BLaER1 treated with 17β-estradiol and CSF1 and Interleukin-3, amounts not matched to agents 10 nM and 100 nM (cell line): ENCODE results near the gene CMTR1.

Source experiments
- H3K27ac ChIP-seq, 11 experiments: shearing (Covaris generic); formaldehyde crosslinking; 2 replicates each; pipeline ENCODE4 v1.8.1; 2022
- H3K27me3 ChIP-seq, 11 experiments: shearing (Covaris generic); formaldehyde crosslinking; 2 replicates each; pipeline ENCODE4 v1.8.1; 2022
- H3K36me3 ChIP-seq, 11 experiments: shearing (Covaris generic); formaldehyde crosslinking; 2 replicates each; pipeline ENCODE4 v1.8.1; 2022
- H3K4me1 ChIP-seq, 10 experiments: shearing (Covaris generic); formaldehyde crosslinking; 2 replicates each; pipeline ENCODE4 v1.8.1; 2022
- H3K4me2 ChIP-seq, 11 experiments: shearing (Covaris generic); formaldehyde crosslinking; 2 replicates each; pipeline ENCODE4 v1.8.1; 2022
- H3K4me3 ChIP-seq, 10 experiments: shearing (Covaris generic); formaldehyde crosslinking; 2 replicates each; pipeline ENCODE4 v1.8.1; 2022
- H3K9ac ChIP-seq, 11 experiments: shearing (Covaris generic); formaldehyde crosslinking; 2 replicates each; pipeline ENCODE4 v1.8.1; 2022
- H3K9me3 ChIP-seq, 11 experiments: shearing (Covaris generic); formaldehyde crosslinking; replicated peaks in 1 of 11; 2 replicates each; pipeline ENCODE4 v1.8.1; 2022
- H4K20me1 ChIP-seq, 11 experiments: shearing (Covaris generic); formaldehyde crosslinking; 2 replicates each; pipeline ENCODE4 v1.8.1; 2022
- Cebpa-rat ChIP-seq, 11 experiments: shearing (Covaris generic); IDR thresholded peaks; 2 replicates each; pipeline ENCODE4 v1.8.1; 2022

Gene CMTR1

GRCh38 chr6:37480118-37480736 lies 47.2 kb downstream of the CMTR1 start:
- no peak for TF ChIP-seq Cebpa-rat (IDR thresholded peaks at IDR 0.05)
- H3K27ac ChIP-seq, result no peak overlapping the region

DNA sequence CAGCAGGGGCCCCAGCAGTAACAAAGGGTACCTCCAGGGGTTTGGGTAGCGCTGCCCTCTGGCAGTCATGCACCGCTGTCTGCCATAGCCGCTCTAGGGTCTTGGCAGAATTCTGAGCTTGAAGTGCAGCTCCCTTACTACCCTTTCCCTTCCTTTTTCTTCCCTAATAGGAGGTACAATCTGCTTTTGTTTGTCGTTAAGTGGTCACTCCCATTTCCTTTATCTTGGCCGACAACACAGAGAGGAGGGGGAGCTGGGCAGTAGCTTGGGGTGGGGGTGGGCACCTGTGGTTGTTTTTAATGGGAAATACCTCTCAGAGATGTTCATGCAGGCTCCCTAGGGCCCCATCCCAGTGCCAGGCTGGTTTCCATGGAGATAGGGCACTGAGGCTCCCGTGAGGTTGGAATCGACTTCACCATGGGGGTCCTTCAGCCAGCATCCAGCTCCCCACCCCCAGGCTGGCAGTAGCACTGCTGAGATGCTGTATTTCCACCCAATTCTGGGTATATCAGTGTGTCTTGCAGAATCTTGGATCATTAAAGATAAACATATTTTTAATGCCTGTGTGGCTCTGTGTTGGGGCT lies 48.0 kb downstream of the CMTR1 start:
- peaks cover 26 to 47% (median 39%) of the 10 kb centered on the region in 10 experiments for H3K4me1 ChIP-seq
- no peaks in the 10 kb centered on the region for H3K9me3 ChIP-seq
- no peak overlapping the region for H3K27ac ChIP-seq
- TF ChIP-seq Cebpa-rat (IDR thresholded peaks at IDR 0.05), result no peak
- H3K36me3 ChIP-seq, result peaks cover 58 to 80% (median 74%) of the 10 kb centered on the region in 11 experiments
- no peak overlapping the region for H3K4me2 ChIP-seq
- peaks cover 0 to 49% (median 8%) of the 10 kb centered on the region in 11 experiments; a peak in 10 of 22 replicates for H4K20me1 ChIP-seq
- H3K4me3 ChIP-seq, result no peak overlapping the region
- H3K9ac ChIP-seq, result no peak overlapping the region
- no peaks in the 10 kb centered on the region for H3K27me3 ChIP-seq

More at GRCh38 chr6:37480118-37480736, 47.2 kb downstream of the CMTR1 start:
- Histone ChIP-seq H3K9me3 (no peaks in the 10 kb centered on the region), H3K4me1 (peaks cover 26 to 44% (median 36%) of the 10 kb centered on the region in 10 experiments), H3K4me2 (no peak overlapping the region), H3K27me3 (no peaks in the 10 kb centered on the region), H3K9ac (no peak overlapping the region), H3K4me3 (no peak overlapping the region), H4K20me1 (peaks cover 0 to 42% (median 7%) of the 10 kb centered on the region in 11 experiments; a peak in 10 of 22 replicates), H3K36me3 (peaks cover 61 to 88% (median 82%) of the 10 kb centered on the region in 11 experiments)

GRCh38 chr6:37481711-37482605 lies 48.9 kb downstream of the CMTR1 start:
- Histone ChIP-seq H3K9ac (peak overlapping the region in 4 of 11 experiments; percentile 25 to 56 (median 52); a peak in 4 of 22 replicates), H3K27ac (peak overlapping the region in 5 of 11 experiments; percentile 54 to 65 (median 62); a peak in 6 of 22 replicates), H3K9me3 (no peaks in the 10 kb centered on the region), H4K20me1 (peaks cover 0 to 55% (median 8%) of the 10 kb centered on the region in 11 experiments; a peak in 11 of 22 replicates), H3K4me3 (no peak overlapping the region), H3K27me3 (no peaks in the 10 kb centered on the region), H3K4me1 (peaks cover 23 to 47% (median 39%) of the 10 kb centered on the region in 10 experiments), H3K4me2 (peak overlapping the region in 9 of 11 experiments; percentile 31 to 66 (median 59); a peak in 16 of 22 replicates), H3K36me3 (peaks cover 54 to 71% (median 65%) of the 10 kb centered on the region in 11 experiments)
- TF ChIP-seq Cebpa-rat (IDR thresholded peaks at IDR 0.05), result no peak

- no peaks in the 10 kb centered on the region for H3K9me3 ChIP-seq
- H4K20me1 ChIP-seq, result peaks cover 0 to 60% (median 12%) of the 10 kb centered on the region in 11 experiments; a peak in 13 of 22 replicates
- H3K9ac ChIP-seq, result peak overlapping the region in 8 of 11 experiments; percentile 0 to 56 (median 39); a peak in 13 of 22 replicates
- no peaks in the 10 kb centered on the region for H3K27me3 ChIP-seq
- H3K4me1 ChIP-seq, result peaks cover 18 to 52% (median 44%) of the 10 kb centered on the region in 10 experiments
- H3K4me2 ChIP-seq, result peak overlapping the region; percentile 31 to 71 (median 59)
- no peak for TF ChIP-seq Cebpa-rat (IDR thresholded peaks at IDR 0.05)
- H3K27ac ChIP-seq, result peak overlapping the region in 10 of 11 experiments; percentile 44 to 65 (median 58); a peak in 20 of 22 replicates
- H3K36me3 ChIP-seq, result peaks cover 47 to 64% (median 57%) of the 10 kb centered on the region in 11 experiments
- H3K4me3 ChIP-seq, result no peak overlapping the region
Observed at GRCh38 chr6:37482606-37483251, 49.7 kb downstream of the CMTR1 start.

GRCh38 chr6:37483252-37483901 lies 50.4 kb downstream of the CMTR1 start:
- TF ChIP-seq Cebpa-rat (IDR thresholded peaks at IDR 0.05), result no peak
- peaks cover 18 to 59% (median 50%) of the 10 kb centered on the region in 10 experiments for H3K4me1 ChIP-seq
- H3K9ac ChIP-seq, result peak overlapping the region in 8 of 11 experiments; percentile 0 to 56 (median 44); a peak in 14 of 22 replicates
- peaks cover 42 to 57% (median 51%) of the 10 kb centered on the region in 11 experiments for H3K36me3 ChIP-seq
- H3K9me3 ChIP-seq, result no peaks in the 10 kb centered on the region
- H4K20me1 ChIP-seq, result peaks cover 6 to 60% (median 19%) of the 10 kb centered on the region in 11 experiments; a peak in 15 of 22 replicates
- peak overlapping the region in 10 of 11 experiments; percentile 44 to 65 (median 58); a peak in 20 of 22 replicates for H3K27ac ChIP-seq
- no peaks in the 10 kb centered on the region for H3K27me3 ChIP-seq
- H3K4me3 ChIP-seq, result no peak overlapping the region
- peak overlapping the region; percentile 31 to 71 (median 59) for H3K4me2 ChIP-seq

GRCh38 chr6:37483917-37484785 lies 51.1 kb downstream of the CMTR1 start:
- Histone ChIP-seq H3K9ac (peak overlapping the region in 9 of 11 experiments; percentile 22 to 68 (median 56); a peak in 14 of 22 replicates), H3K9me3 (no peaks in the 10 kb centered on the region), H3K27me3 (no peaks in the 10 kb centered on the region), H3K4me1 (peaks cover 18 to 65% (median 53%) of the 10 kb centered on the region in 10 experiments), H3K36me3 (peaks cover 34 to 51% (median 43%) of the 10 kb centered on the region in 11 experiments), H3K27ac (peak overlapping the region in 7 of 11 experiments; percentile 40 to 66 (median 51); a peak in 13 of 22 replicates), H4K20me1 (peaks cover 9 to 63% (median 23%) of the 10 kb centered on the region in 11 experiments; a peak in 18 of 22 replicates), H3K4me2 (peak overlapping the region; percentile 51 to 78 (median 67)), H3K4me3 (no peak overlapping the region; a peak in 1 of 20 replicates)
- TF ChIP-seq Cebpa-rat (IDR thresholded peaks at IDR 0.05), result no peak

DNA sequence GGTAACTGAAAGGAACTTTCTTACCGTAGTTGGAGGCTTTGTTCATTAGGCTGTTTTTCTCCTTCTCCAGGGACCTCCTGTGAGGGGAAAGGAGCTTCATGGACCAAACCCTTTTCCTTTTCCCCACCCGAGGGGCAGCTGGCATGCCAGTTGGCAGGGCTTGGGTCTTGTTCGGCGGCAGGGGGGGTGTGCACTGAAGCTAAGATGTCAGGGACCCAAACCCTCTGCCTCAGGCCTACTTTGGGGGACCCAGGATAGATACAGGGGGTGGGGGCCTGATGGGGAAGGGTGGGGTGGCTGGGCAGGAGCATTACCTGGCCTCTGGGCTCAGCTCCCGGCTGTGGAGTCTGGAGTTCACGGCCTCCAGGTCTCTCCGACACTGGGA lies 51.8 kb downstream of the CMTR1 start:
- peak overlapping the region in 7 of 11 experiments; percentile 29 to 66 (median 45); a peak in 11 of 22 replicates for H3K27ac ChIP-seq
- TF ChIP-seq Cebpa-rat (IDR thresholded peaks at IDR 0.05), result no peak
- H3K4me2 ChIP-seq, result peak overlapping the region; percentile 50 to 78 (median 66)
- peaks cover 19 to 72% (median 59%) of the 10 kb centered on the region in 10 experiments for H3K4me1 ChIP-seq
- H3K36me3 ChIP-seq, result peaks cover 28 to 45% (median 37%) of the 10 kb centered on the region in 11 experiments
- peak overlapping the region in 8 of 11 experiments; percentile 22 to 68 (median 58); a peak in 13 of 22 replicates for H3K9ac ChIP-seq
- H3K9me3 ChIP-seq, result no peaks in the 10 kb centered on the region
- H3K4me3 ChIP-seq, result no peak overlapping the region; a peak in 1 of 20 replicates
- no peaks in the 10 kb centered on the region for H3K27me3 ChIP-seq
- H4K20me1 ChIP-seq, result peaks cover 14 to 63% (median 28%) of the 10 kb centered on the region in 11 experiments; a peak in 20 of 22 replicates
